GM19099 (cell line): ENCODE results near the gene RTF2.

Experiments used
- POLR2A ChIP-seq: IDR thresholded peaks from 3 replicates; pipeline ENCODE4 v1.6.1; 2011; ENCODE audit warnings: low read depth; ENCODE audit not compliant: insufficient read length; ENCODE audit errors: extremely low read depth

RTF2 gene

DNA sequence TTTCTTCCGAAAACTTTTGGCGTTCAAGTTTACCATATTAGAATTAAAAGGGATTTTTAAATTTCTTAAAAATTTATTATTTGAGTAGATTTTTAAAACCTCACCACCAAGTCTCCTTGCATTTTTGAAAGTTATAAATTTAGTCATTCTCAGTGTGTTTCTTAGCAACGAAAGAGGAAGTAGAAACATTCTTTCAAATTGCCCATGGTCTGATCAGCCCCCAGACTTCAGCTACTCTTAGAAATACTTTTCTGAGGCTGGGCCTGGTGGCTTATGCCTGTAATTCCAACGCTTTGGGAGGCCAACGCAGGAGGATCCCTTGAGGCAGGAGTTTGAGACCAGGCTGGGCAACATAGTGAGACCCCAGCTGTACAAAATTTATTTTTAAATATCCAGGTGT is 15.1 kb upstream of the RTF2 start:
- TF ChIP-seq POLR2A, result no peak

DNA sequence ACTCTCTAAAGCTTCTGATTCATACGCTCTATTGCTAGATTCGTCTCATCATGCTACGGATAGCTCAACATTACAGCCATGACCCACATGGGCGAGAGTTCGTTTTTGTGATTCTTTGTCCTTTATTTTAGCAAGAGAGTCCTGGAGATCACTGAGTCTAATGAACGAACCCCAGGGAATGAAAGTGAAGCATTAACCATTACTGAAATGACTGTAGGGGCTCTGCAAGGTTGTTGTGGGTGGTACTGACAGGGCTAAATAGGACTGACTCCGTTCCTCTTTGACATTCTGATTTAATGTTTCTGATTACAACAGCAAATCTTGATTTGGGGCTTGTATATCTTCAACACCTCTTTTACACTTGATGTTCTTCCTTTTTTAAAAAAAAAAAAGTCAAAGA is 13.7 kb upstream of the RTF2 start:
- TF ChIP-seq POLR2A, result no peak

DNA sequence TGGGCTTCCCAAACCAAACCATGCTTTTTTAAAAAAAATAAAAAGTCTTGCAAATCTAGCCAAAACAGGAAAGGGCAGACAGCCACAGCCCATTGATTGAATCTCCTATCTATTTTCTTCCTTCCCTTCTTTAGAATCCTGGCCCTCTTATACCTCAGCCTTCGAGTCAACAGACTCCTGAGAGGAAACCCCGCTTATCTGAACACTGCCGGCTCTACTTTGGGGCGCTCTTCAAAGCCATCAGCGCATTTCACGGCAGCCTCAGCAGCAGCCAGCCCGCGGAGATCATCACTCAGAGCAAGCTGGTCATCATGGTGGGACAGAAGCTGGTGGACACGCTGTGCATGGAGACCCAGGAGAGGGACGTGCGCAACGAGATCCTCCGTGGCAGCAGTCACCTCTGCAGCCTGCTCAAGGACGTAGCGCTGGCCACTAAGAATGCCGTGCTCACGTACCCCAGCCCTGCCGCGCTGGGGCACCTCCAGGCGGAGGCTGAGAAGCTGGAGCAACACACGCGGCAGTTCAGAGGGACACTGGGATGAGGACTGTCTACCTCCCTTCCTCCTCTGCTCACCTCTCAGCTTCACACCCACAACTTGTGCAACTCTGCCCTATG is 10.1 kb upstream of the RTF2 start:
- no peak for TF ChIP-seq POLR2A

DNA sequence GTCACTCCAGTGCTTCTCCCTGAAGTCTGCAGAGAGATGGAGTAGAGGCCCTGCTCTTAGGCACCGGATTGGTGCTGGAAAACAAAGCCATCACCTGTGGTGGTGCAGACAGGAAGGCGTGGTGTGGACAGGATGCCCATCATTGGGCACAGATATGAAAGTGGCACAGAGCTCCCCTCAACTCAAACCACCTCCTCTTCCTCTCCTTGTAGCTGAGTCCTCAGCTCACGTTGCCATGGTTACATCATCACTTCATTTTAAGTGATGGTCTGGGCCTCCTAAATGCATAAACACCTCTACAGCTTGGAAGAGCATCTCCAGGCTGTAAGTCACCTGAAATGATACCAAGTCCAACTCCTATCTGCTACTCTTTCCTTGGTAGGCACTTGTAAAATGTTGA is 8.0 kb upstream of the RTF2 start:
- no peak for TF ChIP-seq POLR2A

DNA sequence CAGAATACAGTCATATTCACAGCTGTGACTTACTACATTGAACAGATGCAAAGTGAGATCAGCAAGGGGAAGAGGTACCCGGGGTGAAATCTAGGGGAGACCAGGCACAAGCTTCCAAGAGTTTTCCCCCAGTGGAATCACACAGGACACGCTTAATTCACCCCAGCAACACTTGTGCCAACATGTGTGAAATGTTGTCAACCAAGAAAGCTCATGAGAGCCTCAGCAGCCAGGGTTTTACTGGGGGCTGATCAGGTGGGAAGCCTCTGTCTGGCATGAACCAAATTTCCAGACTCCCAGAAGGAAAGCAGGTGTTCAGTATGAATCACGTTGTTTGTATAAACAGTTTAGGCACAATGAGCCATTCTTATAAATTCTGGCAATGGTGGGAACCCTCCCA is 6.9 kb upstream of the RTF2 start:
- no peak for TF ChIP-seq POLR2A

DNA sequence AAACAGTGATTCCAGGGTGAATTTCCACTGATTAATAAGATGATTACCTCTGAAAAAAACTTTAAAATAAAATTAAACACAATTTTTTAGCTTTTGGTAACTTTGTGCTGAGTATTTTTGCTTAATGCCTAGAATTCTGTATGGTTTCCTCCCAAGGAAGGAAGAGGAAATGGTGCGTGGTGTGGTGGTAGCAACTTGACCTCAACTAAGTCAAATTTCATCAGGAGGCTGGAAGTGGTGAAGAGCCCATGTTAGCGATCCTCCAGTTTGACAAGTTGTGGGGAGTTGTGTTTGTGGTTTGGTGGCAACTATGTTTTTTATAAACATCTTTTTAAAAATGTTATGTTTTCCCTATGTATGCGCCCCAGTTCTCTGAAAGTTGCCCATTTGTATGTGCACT is 5.0 kb upstream of the RTF2 start:
- TF ChIP-seq POLR2A, result no peak

DNA sequence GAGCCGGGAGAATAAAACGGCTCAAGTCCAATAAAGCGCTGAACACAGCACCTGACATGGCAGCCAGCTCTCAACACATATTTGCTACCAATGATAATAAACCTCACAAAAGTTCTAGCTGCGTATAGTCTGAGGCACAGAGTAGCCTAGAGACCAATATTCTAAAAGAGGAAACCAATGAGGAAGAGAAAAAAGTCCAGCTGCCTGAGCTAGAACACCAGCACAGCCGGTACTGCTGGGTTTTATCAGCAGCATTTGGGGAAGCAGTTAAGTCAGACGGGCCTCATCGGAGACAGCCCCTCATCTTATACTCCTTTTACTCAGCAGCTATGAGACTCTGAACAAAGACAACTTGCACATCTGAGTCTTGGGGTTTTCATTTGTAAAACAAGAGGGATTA is 2.4 kb upstream of the RTF2 start:
- TF ChIP-seq POLR2A, result no peak

DNA sequence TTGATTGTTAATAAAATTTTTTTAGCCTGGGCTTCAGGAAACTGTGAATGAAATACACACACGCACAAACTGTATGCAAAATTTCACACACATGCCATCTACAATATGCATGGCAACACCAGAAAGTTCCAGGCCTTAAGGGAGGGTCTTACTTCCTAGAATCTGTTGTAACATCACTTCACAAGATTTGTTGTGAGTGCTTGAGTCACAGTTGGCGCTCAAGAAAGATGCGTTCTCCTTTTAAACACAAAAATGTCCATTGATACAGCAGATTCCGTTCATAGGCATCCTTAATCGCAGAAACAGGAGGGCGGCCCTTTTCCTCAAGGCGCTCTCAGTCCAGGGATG is 485 bp upstream of the RTF2 start:
- TF ChIP-seq POLR2A, result no peak

DNA sequence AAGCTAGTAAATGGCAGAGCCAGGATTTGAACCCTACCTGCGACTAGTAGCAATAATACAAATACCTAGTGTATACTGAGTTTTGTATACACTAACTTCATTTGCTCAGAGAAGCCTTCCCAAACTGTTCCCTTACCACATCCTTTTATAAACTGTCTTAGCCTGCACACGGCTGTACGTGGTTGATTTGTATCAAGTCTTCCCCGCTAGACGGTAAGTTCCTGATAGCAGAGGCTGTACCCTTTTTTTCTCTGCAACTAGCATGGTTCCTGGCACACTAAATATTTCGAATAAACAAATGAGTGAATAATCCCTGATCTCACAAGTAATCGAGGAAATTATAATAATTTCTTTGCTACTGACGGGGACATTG is 636 bp downstream of the RTF2 start:
- no peak for TF ChIP-seq POLR2A

DNA sequence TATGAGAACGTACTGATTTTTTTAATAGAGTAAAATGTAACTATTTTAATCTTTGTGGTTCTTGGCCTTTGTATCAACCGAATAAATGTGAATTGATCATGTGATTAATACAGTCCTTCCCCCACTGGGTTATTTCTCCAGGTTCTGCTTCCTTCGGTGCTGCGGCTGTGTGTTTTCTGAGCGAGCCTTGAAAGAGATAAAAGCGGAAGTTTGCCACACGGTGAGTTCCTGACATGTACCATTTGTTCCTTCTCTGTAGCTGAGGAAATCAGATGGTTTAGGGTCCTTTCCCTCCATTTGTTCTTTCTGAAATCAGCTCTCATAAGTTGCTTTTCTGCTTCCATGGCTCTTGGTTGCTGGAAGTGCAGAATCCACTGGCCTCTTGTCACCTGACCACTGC is 15.5 kb downstream of the RTF2 start:
- TF ChIP-seq POLR2A, result no peak

DNA sequence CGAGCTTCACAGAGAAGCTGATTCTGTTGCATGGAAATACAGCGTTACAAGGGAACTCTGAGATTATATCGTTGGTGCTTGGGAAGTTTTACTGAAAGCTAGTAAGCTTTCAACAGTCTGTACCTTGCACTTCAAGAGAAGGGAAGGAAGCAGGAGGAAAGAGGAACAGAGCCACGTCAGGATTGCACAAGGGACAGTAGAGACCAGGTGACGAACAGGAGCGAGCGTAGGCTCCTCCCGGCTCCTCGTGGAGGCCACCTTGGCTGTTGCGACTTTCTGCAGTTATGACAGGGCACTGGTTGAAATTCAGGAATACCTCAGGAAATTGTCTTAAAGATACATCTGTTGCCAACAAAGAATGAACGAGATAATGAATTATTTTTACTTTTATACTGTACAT is 18.8 kb downstream of the RTF2 start:
- no peak for TF ChIP-seq POLR2A

DNA sequence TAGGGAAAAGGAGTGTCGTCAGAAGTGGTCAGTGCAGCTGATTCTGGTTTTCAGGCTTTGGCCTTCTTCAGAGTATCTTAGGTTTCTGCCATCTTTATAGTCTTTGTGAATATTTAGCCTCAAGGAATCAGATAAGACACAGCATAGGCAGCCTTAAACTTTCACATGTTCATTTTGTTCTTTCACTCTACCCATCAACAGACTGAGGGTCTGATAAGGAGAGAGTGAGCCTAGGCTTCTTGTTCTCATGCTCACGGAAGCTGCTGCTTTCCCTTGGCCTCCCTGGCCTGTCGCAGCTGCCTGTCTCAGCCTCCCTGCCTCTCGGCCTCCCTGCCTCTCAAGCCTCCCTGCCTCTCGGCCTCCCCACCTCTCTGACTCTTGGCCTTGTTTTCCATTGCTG is 20.1 kb downstream of the RTF2 start:
- TF ChIP-seq POLR2A, result no peak

DNA sequence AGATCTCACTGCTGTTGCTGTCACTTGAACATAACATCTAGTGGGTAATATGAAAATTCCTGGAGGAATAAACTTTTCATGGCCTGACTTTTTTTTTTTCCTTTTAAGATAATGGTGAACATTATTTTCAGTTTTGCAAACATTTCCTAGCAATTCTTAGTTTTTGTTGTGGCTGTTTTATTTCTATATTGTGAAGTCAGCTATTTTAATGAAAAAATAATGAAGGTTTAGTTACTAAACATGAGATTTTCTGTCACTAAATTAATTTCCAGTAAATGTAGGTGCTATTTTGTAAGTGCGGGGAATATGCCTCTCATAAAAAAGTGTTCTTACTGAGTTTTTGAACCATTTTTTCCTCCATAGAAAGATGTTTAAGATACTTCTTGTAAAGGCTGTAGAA is 32.7 kb downstream of the RTF2 start:
- TF ChIP-seq POLR2A, result no peak

DNA sequence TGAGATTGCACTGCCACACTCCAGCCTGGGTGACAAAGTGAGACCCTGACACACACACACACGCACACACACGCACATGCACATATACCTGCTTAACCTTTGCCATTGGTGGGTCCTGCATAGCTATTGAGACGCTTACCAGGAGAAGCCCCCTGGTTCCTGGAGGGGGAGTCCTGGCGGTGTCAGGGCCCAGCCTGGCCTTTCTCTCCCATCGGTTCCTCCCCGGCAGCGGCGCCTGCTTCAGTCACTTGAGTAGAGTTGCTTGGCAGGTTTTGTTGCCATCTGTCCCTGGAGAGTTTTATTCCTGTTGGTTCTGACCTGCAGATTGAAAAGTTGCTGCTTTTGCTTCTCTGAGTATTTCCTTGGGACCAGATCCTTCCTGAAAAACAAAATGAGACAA is 35.5 kb downstream of the RTF2 start:
- no peak for TF ChIP-seq POLR2A

DNA sequence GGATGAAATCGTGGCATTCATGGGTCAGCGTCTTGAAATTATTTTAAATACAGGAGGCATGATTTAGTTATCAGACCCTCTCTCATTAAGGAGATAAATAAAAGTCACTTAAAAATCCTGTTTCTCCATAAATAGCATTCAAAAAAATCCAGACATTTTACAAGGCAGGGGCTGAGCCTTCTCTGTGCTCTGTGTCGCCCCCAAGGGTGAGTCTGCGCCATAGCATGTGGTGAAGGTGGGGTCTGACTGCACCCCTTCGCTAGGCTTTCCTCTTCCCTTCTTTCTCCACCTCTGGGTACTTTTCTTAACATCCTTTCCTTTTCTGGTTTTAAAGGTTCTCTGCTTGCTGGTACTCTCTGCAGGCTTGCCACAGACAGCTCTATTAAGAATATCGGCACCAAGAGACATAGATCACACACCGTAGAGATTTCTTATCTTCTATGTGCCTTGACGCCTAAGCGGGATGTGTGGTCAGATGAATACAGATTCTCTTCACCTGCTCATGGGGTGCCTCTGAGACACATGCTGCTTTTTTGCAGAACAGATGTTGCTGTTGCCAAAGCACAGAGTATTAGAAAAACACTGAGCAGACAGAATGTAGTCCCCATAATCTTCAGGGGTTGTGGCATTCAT is 36.1 kb downstream of the RTF2 start:
- no peak for TF ChIP-seq POLR2A

DNA sequence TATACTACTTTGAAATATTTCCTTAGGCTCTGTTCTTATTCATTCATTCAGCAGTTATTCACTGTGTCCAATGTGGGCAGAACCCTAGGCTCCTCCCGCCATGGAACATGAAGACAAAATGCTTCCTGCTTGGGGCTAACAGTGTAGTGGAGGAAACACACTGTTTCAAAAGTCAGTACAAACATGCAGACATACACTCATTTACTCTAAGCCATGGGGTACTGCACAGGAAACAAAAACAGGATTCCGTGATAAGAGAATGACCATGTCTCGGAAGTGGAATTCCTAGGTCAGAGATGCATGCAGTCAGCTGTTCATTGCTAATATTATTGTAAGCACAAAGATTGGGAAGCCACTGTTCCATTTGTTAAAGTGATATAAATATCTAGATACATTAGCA is 37.7 kb downstream of the RTF2 start:
- no peak for TF ChIP-seq POLR2A

DNA sequence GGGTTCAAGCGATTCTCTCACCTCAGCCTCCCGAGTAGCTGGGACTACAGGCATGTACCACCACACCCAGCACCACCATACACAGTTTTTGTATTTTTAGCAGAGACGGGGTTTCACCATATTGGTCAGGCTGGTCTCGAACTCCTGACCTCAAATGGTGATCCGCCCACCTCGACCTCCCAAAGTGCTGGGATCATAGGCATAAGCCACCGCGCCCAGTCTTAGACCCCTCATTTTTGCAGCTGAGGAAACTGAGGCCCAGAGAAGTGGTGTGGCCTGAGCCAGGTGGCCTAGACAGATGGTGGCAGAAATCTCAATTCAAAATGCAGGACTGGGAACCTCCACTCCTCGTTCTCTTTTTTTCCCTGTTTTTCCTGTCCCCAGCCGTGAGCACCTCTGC is 43.5 kb downstream of the RTF2 start:
- no peak for TF ChIP-seq POLR2A
